Left lobe of liver (tissue), 2 donors: ENCODE results near the gene SPRED2. TPM values are rescaled to one million over a fixed set of nuclear protein-coding genes. Genes with fewer than 3 reads are reported as not detected.
A peak's percentile ranks its signal among the peaks of the same experiment; 100 is the strongest.
"Not testable (repeated sequence)": the region's sequence is repeated elsewhere in the genome, so short reads cannot be mapped to it uniquely, and the experiment has no call there.

Experiments used
- ATAC-seq: fragments of 200-7000 bp; cut with Tn5 transposase; one replicate; pipeline ENCODE4 v1.9.1; 2020; ENCODE audit warnings: mild to moderate bottlenecking, moderate library complexity
- DNase-seq: peaks from one replicate; pipeline ENCODE4 v3.0.0-alpha.2; 2020; ENCODE audit warnings: low spot score
- total RNA-seq: library from RNA; stranded (reverse); gene quantifications from one replicate; pipeline ENCODE4 v1.2.1, GENCODE V29; 2021
- donor health status: DM: no; HTN: no; CAD: no; lungs with moderate emphysema.
- donor health status: DM: no; HTN: yes; CAD: no.

The SPRED2 gene
- total RNA-seq, 1 donor from 2014 or later = 17.3 TPM

GRCh38 chr2:65349863-65350262 is 82.5 kb downstream of the SPRED2 start:
- DNase-seq (no peak), ATAC-seq (peak; percentile 28)

DNA sequence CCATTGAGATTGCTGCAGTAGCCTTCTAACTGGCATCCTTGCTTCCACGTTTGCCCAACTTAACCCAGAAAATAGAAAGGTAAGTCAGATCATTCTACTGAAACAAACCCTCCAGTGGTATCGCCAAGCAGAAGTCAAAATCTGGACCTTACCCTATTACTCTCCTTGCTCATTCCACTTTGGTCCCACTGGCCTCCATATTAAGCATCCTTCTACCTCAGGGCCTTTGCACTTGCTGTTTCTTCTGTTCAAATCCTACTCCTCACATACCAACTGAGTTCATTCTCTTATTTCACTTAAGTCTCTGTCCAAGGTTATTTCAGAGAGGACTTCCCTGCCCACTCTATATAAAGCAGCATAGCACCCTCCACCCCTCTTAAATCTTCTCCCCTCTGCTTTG is 84.5 kb downstream of the SPRED2 start:
- ATAC-seq (no peak), DNase-seq (no peak)

DNA sequence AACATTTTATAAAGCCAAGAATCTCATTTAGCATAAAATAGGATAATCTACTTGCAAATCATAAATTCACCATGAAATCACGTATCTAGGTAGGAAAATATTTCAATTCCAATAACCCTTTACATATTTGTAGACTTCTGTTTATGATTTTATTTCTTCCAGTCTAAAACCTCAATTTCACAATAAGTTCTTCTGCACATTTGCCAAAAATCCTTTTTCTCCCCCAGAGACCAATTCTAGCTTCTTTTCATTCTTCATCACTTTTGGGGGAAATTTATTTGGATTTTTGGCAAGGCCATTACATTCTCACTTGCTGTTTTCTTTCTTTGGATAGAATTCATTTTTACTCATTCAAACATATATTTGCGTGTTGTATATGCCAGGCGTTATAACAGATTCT is 86.8 kb downstream of the SPRED2 start:
- ATAC-seq = no peak

GRCh38 chr2:65344689-65345088 is 87.7 kb downstream of the SPRED2 start:
- DNase-seq = no peak

More for the DNA sequence above, 86.8 kb downstream of the SPRED2 start:
- no peak for DNase-seq

DNA sequence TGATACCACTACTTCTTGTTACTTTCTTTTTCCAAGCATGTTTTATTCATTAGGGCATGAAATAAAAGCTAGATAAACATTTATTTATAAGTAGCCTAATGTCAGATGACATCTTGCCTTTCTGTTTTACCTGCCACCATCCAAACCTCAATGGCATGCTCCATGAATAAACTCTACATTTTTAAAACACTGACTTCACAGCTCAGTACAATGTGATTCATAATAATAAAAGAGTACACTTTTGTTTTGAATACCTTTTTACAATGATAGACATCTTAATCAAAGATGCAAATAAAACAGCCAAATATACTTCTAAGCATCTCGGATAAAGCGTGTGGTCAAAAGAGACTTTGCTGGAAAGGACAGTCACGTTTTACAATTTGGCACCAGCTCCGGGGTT is 88.2 kb downstream of the SPRED2 start:
- no peak for ATAC-seq

More at GRCh38 chr2:65344689-65345088, 87.7 kb downstream of the SPRED2 start:
- ATAC-seq = no peak

GRCh38 chr2:65343386-65343785 is 89.0 kb downstream of the SPRED2 start:
- no peak for DNase-seq
- ATAC-seq = no peak

More for the DNA sequence above, 88.2 kb downstream of the SPRED2 start:
- no peak for DNase-seq

DNA sequence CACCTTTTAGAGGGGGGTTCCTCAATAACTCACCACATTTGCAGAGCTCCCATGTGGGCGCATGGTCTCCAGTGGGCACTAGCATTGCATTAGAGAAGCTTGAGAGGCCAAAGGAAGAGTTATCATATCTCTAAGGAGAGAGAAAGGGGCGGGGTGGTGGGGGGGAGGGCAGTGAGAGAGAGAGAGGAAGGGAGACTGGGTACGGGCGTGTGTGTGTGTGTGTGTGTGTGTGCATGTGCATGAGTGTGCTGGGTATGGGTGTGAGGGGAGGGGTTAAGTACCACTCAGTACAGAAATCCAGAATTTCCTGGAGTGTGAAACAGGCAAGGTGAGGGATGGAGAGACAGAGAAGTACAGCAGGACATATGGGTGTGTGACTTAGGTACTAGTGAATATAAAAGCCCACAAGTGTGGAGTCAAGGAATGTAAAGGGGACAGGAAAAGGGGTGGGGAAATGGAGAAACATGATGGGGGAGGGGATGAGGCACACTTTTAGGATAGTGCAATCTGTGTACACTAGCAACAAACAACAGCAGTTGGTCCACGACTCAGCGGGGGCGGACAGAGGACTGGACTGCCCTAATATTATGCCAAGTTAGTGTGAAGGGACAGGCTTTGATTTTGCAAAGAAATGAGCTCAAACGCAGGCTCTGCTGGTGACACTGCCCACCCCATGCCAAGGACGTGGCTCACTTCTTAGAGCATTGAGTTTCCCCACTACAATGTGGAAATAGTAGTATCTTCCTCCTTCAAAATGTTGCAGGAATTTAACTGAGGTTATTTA is 91.3 kb downstream of the SPRED2 start:
- DNase-seq (no peak), ATAC-seq (peak; percentile 57)

GRCh38 chr2:65339648-65340047 is 92.8 kb downstream of the SPRED2 start:
- ATAC-seq (no peak), DNase-seq (no peak)

DNA sequence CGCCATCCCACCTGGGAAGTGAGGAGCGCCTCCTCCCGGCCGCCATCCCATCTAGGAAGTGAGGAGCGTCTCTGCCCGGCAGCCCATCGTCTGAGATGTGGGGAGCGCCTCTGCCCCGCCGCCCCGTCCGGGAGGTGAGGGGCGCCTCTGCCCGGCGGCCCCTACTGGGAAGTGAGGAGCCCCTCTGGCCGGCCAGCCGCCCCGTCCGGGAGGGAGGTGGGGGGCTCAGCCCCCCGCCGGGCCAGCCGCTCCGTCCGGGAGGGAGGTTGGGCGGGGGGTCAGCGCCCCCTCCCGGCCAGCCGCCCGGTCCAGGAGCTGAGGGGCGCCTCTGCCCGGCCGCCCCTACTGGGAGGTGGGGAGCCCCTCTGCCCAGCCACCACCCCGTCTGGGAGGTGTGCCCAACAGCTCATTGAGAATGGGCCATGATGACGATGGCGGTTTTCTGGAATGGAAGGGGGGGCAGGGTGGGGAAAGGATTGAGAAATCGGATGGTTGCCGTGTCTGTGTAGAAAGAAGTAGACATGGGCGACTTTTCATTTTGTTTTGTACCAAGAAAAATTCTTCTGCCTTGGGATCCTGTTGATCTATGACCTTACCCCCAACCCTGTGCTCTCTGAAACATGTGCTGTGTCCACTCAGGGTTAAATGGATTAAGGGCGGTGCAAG is 93.4 kb downstream of the SPRED2 start:
- not testable (repeated sequence) for DNase-seq, ATAC-seq

DNA sequence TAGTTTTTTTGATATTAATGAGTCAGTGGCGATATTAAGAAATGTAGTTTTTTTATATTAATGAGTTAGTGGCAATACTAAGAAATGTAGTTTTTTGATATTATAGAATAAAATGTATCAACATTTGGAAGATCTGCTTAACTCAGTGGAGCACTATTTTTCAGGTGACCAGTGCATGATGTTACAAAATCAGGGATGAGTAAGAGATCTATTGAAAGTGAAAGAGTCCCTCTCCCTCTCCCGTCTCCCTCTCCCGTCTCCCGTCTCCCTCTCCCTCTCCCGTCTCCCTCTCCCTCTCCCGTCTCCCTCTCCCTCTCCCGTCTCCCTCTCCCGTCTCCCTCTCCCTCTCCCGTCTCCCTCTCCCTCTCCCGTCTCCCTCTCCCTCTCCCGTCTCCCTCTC is 94.5 kb downstream of the SPRED2 start:
- not testable (repeated sequence) for DNase-seq, ATAC-seq

DNA sequence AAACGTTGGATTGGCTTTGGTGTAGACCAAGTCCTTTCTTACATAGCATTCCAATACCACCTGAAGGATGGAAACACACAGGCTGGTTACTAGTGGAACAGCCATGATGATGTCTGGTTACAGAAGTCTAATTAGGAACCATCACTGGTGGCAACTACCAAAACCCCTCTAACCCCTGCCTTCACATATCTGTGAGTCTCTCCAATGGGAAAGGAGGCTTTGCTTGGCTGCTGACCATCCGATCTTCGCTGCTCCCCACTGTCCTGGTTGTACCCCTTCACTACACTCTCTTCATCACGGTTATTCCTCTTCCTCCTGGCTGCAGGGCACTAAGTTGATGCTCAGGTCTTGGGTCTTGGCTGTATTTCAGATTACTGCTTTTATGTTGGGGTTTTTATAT is 97.7 kb downstream of the SPRED2 start:
- DNase-seq (no peak), ATAC-seq (no peak)

DNA sequence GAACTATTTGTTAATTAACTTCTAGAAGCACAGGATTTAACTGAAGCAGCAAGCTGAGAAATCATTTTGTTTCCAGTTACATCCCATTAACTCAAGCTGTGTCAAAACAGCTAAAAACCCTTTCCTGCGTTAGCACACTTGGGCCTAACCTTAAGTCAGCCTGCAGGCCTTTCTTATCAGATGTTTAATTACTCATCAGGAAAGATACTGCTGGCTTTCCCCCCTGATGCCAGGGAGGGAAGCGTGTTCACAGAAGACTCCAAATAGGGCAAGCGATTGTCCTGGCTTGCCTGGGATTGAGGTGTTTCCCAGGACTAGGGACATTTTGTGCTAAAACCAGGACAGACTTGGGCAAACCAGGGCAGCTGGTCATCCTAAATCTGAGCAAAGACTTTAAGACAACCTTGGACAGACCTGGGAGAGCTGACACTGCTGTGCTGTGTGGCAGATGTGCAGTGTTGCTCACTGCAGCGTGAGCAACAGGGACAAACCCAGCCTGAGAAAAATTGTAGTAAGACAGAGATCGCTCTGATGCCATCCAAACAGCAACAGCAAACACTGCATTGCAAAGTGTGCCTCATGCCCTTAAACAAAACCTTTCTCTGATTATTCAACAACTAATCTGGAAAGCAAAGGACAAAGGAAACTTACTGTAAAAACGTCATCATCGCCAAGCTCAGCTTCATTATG is 100.9 kb downstream of the SPRED2 start:
- no peak for DNase-seq
- ATAC-seq = no peak

DNA sequence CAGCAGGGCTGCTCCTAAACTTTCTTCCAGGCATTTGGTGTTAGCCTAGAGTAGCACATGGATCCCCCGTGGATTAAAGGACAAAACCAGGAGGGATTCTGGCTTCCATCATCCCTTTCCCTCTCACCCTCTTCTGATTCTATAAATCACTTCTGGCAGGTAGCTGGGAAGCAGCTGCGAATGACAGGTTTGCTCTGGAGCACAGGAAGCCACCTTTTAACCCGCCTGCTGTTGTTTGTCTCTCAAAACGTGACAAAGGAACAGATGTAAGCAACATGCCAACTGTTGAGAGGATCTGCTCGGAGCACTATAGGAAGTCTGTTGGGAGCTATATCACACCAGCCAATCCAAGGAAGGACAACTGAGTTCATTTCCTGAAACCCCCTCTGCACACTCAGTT is 102.9 kb downstream of the SPRED2 start:
- DNase-seq (no peak), ATAC-seq (no peak)

GRCh38 chr2:65326276-65326675 is 106.1 kb downstream of the SPRED2 start:
- ATAC-seq (no peak), DNase-seq (no peak)

- no peak for DNase-seq
- no peak for ATAC-seq
These were observed 107.3 kb downstream of the SPRED2 start for GRCh38 chr2:65325066-65325465.

GRCh38 chr2:65320946-65321345 is 111.5 kb downstream of the SPRED2 start:
- ATAC-seq (no peak), DNase-seq (no peak)

DNA sequence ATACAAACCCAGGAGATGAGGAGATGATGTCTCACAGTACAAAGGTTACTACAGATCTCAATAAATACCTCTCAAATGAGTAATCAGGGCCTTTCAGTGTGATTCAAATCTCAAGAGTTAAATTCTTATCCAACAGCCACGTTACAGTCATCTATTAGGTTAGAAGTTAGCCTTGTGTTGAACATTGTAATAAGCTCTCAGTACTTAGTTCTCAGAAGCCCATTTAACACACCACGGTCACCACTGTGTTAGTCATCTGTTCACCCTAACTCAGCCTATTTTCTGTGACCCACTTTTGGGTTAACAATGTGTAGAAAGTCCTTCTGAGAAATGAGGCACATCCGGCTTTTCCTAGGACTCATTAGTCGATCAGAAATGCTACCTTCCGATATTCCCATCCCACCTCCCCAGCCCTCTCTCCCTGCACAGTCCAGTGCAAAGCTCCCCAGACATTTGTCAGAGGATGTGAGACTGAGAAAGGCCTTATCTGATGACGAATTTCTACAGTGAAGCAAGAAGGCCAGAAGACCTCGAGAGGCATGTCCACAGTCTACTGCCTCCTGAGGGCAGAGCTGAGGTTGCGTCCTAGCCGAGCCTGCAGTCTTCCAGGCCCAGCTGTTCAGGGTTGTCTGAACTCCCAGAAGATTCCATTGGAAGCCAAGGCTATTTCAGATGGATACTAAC is 112.2 kb downstream of the SPRED2 start:
- no peak for ATAC-seq
- DNase-seq = no peak

GRCh38 chr2:65319674-65320041 is 112.7 kb downstream of the SPRED2 start:
- no peak for ATAC-seq

GRCh38 chr2:65319072-65319673 is 113.2 kb downstream of the SPRED2 start:
- DNase-seq (no peak), ATAC-seq (no peak)

More at GRCh38 chr2:65319674-65320041, 112.7 kb downstream of the SPRED2 start:
- DNase-seq = no peak

- DNase-seq (no peak), ATAC-seq (no peak)
These were observed 114.6 kb downstream of the SPRED2 start for GRCh38 chr2:65317841-65318240.

DNA sequence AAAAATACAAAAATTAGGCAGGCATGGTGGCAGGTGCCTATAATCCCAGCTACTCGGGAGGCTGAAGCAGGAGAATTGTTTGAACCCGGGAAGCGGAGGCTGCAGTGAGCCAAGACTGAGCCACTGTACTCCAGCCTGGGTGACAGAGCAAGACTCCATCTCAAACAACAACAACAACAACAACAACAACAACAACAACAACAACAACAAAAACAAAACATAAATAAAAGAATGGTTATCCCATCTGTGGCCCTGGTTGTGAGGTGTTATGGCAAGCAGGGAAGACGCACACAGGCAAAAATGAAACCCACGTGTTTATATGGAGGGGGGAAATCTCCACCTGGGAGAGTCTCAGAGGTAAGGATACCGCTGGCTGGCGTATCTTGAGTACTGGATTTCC is 115.0 kb downstream of the SPRED2 start:
- ATAC-seq, DNase-seq: not testable (repeated sequence)
